ENCODE measurements around the gene DOC2B.

DNA sequence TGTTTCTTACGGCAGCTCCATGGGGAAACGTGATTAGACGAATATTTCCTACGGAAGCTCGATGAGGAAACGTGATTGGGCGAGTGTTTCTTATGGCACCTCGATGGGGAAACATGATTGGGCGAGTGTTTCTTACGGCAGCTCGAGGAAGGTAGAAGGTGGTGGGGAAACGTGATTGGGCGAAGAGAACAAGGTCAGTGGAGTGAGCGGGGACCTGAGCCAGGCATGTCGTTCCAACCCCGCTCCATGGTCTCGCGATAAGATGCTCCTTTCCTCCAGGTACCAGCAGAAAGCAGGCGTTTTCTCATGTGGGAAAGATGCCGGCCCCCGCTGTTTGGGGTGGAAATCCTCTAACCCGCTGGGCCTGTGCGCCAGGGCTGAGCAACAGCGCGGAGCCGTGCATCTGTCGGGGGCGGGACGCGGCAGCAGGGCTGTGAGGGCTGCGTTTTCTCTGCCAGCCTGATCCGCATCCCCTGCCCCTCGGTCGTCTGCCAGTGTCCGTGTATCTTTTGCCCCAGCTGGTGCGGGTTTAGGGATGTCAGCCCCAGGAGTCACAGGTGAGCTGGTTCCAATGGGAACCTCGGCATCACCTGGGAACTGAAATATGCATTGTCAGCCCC, 25.6 kb upstream of the DOC2B start:
- TF ChIP-seq, protein P1, sequence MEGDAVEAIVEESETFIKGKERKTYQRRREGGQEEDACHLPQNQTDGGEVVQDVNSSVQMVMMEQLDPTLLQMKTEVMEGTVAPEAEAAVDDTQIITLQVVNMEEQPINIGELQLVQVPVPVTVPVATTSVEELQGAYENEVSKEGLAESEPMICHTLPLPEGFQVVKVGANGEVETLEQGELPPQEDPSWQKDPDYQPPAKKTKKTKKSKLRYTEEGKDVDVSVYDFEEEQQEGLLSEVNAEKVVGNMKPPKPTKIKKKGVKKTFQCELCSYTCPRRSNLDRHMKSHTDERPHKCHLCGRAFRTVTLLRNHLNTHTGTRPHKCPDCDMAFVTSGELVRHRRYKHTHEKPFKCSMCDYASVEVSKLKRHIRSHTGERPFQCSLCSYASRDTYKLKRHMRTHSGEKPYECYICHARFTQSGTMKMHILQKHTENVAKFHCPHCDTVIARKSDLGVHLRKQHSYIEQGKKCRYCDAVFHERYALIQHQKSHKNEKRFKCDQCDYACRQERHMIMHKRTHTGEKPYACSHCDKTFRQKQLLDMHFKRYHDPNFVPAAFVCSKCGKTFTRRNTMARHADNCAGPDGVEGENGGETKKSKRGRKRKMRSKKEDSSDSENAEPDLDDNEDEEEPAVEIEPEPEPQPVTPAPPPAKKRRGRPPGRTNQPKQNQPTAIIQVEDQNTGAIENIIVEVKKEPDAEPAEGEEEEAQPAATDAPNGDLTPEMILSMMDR (IDR thresholded peaks at IDR 0.05; ENCODE audit: insufficient read depth, low read depth, low read length) = no peak
- TF ChIP-seq EZH2 (IDR thresholded peaks at IDR 0.05; ENCODE audit: insufficient read depth, low read length) = no peak

All from astrocyte (in vitro differentiated cells and primary cell).